Spleen (tissue), 11 donors: ENCODE data around the gene SLC25A6. TPM values are rescaled to one million over a fixed set of nuclear protein-coding genes. Genes with fewer than 3 reads are reported as not detected.

Experiments
- DNase-seq: peaks from one replicate; pipeline ENCODE4 v3.0.0-alpha.2; 2020
- H3K27ac ChIP-seq, 8 donors: fragments of 200-600 bp; sonication (generic) in 7 of 8; 1 replicate in 4 of 8; 2 replicates in 4 of 8; pipeline versions ENCODE4 v1.5.0 to v1.8.0; 2016 to 2021; ENCODE audit warnings: inconsistent platforms in 4 of 8, mild to moderate bottlenecking in 4 of 8, moderate library complexity in 1 of 8
- H3K27me3 ChIP-seq, 7 donors: fragments of 200-600 bp; sonication (generic) in 6 of 7; replicated peaks in 1 of 7; 1 replicate in 4 of 7; 2 replicates in 3 of 7; pipeline versions ENCODE4 v1.5.0 to v1.8.0; 2016 to 2021; ENCODE audit warnings: inconsistent platforms in 3 of 7, mild to moderate bottlenecking in 1 of 7
- H3K36me3 ChIP-seq, 6 donors: fragments of 200-600 bp; sonication (generic) in 5 of 6; 1 replicate in 4 of 6; 2 replicates in 2 of 6; pipeline versions ENCODE4 v1.5.0 to v1.8.0; 2016 to 2021; ENCODE audit warnings: inconsistent platforms in 2 of 6
- H3K4me1 ChIP-seq, 6 donors: fragments of 200-600 bp; sonication (generic) in 5 of 6; 1 replicate in 3 of 6; 2 replicates in 3 of 6; pipeline versions ENCODE4 v1.5.0 to v1.8.0; 2016 to 2021; ENCODE audit warnings: inconsistent platforms in 3 of 6
- H3K4me3 ChIP-seq, 8 donors: fragments of 200-600 bp; sonication (generic) in 7 of 8; 1 replicate in 4 of 8; 2 replicates in 4 of 8; pipeline versions ENCODE4 v1.5.0 to v1.8.0; 2016 to 2021; ENCODE audit warnings: inconsistent platforms in 4 of 8, mild to moderate bottlenecking in 4 of 8, moderate library complexity in 2 of 8
- H3K9me3 ChIP-seq, 8 donors: fragments of 200-600 bp; sonication (generic) in 7 of 8; 1 replicate in 4 of 8; 2 replicates in 4 of 8; pipeline versions ENCODE4 v1.5.0 to v1.8.0; 2016 to 2021; ENCODE audit warnings: inconsistent platforms in 4 of 8
- POLR2A ChIP-seq, 3 donors: fragments of 450-650 bp; IDR thresholded peaks; one replicate each; pipeline ENCODE4 v1.5.1; 2017; ENCODE audit warnings: antibody characterized with exemption in 3 of 3, mild to moderate bottlenecking in 1 of 3
- POLR2AphosphoS5 ChIP-seq, 3 donors: sonication (generic); formaldehyde crosslinking; IDR thresholded peaks; one replicate each; pipeline ENCODE4 v1.5.1; 2017; ENCODE audit warnings: antibody characterized with exemption in 3 of 3
- WGBS, 5 donors: extraction: QIAGEN DNeasy Blood & Tissue Kit in 3 of 5; methylation state at CpG; one replicate each; pipeline versions ENCODE4 v1.1.5 to v1.1.7; 2013 to 2018; 5-methylcytosine and 5-hydroxymethylcytosine counted together
- intact Hi-C: fragments of 100-400 bp; cut with DNase I; formaldehyde crosslinking; loops from one replicate; pipeline ENCODE4 v1.15.0; 2023; ENCODE audit warnings: low total_unique reads
- polyA plus RNA-seq, 3 donors: library from polyadenylated mRNA; stranded (reverse); fragments of 200-250 nt; gene quantifications; one replicate each; pipeline ENCODE4 v1.2.1, GENCODE V29; 2013
- total RNA-seq, 7 donors: library from RNA; depleted of rRNA in 3 of 7; stranded (reverse); fragments of >200 nt in 3 of 7; fragmentation: NEBNext Ultra II Directional in 4 of 7; extraction: Animal tissue kit (Norgen Biotek cat#: 25700) in 4 of 7; gene quantifications; one replicate each; pipeline versions ENCODE4 v1.1.0 to v1.2.1, GENCODE V29; 2016 to 2021
- TF ChIP-seq, protein P1 (sequence below), 11 experiments: fragments of 200-600 bp in 7 of 11; fragments of 450-650 bp in 4 of 11; sonication (generic) in 4 of 11; IDR thresholded peaks in 8 of 11; conservative IDR thresholded peaks in 3 of 11; 1 replicate in 7 of 11; 2 replicates in 4 of 11; pipeline versions ENCODE4 v1.4.0 to v1.8.0; 2016 to 2021; ENCODE audit warnings: antibody characterized with exemption in 11 of 11, inconsistent platforms in 4 of 11, mild to moderate bottlenecking in 1 of 11
- donor health status: healthy with polysubstance abuse.
- donor health status: DM: no; HTN: no; CAD: no; lungs with moderate emphysema.
- donor health status: DM: no; HTN: no; CAD: no.
- donor health status: Bipolar disorder and iron deficiency.
- donor health status: healthy.
- donor health status: DM: no; HTN: no; CAD: no.
- donor health status: DM: yes; HTN: yes; CAD: no.

Gene SLC25A6
- total and polyA plus RNA-seq, 10 donors = 255 to 443 (median 305) TPM

GRCh38 chrX:1385253-1386223 lies 6.4 kb downstream of the SLC25A6 start:
- Histone ChIP-seq H3K4me3 (no peak overlapping the region), H3K4me1 (peaks cover 20 to 38% (median 33%) of the 10 kb centered on the region in 6 donors), H3K9me3 (no peaks in the 10 kb centered on the region), H3K27me3 (no peaks in the 10 kb centered on the region), H3K36me3 (peaks cover 13 to 88% (median 74%) of the 10 kb centered on the region in 6 donors), H3K27ac (no peak overlapping the region)
- WGBS, 5 donors = 92 to 96% (median 94%) methylated on average over 23 to 36 of the region's 36 CpGs
- TF ChIP-seq, protein P1, sequence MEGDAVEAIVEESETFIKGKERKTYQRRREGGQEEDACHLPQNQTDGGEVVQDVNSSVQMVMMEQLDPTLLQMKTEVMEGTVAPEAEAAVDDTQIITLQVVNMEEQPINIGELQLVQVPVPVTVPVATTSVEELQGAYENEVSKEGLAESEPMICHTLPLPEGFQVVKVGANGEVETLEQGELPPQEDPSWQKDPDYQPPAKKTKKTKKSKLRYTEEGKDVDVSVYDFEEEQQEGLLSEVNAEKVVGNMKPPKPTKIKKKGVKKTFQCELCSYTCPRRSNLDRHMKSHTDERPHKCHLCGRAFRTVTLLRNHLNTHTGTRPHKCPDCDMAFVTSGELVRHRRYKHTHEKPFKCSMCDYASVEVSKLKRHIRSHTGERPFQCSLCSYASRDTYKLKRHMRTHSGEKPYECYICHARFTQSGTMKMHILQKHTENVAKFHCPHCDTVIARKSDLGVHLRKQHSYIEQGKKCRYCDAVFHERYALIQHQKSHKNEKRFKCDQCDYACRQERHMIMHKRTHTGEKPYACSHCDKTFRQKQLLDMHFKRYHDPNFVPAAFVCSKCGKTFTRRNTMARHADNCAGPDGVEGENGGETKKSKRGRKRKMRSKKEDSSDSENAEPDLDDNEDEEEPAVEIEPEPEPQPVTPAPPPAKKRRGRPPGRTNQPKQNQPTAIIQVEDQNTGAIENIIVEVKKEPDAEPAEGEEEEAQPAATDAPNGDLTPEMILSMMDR (IDR thresholded peaks at IDR 0.05 in 8 of 11, conservative IDR thresholded peaks at IDR 0.05 in 3 of 11) = no peak
- TF ChIP-seq POLR2AphosphoS5 (IDR thresholded peaks at IDR 0.05) = peak in 2 of 3 donors; percentile 11 to 79
- peak; percentile 68 for DNase-seq
- intact Hi-C loops = no loop called here

- H3K27ac ChIP-seq = no peak overlapping the region
- no peaks in the 10 kb centered on the region for H3K27me3 ChIP-seq
- DNase-seq = peak; percentile 68
- H3K36me3 ChIP-seq = peaks cover 13 to 80% (median 67%) of the 10 kb centered on the region in 6 donors
- peaks cover 12 to 34% (median 25%) of the 10 kb centered on the region in 6 donors for H3K4me1 ChIP-seq
- H3K9me3 ChIP-seq = no peaks in the 10 kb centered on the region
- peak; percentile 61 to 63 (median 62) for TF ChIP-seq POLR2AphosphoS5 (IDR thresholded peaks at IDR 0.05)
- TF ChIP-seq, protein P1 (IDR thresholded peaks at IDR 0.05 in 8 of 11, conservative IDR thresholded peaks at IDR 0.05 in 3 of 11) = no peak
- TF ChIP-seq POLR2A (IDR thresholded peaks at IDR 0.05) = no peak
- H3K4me3 ChIP-seq = no peak overlapping the region
- WGBS, 5 donors = 88 to 95% (median 93%) methylated on average over 18 of the region's 18 CpGs
- intact Hi-C loops = no loop called here
Measured at GRCh38 chrX:1384658-1385252, 7.2 kb downstream of the SLC25A6 start.

DNA sequence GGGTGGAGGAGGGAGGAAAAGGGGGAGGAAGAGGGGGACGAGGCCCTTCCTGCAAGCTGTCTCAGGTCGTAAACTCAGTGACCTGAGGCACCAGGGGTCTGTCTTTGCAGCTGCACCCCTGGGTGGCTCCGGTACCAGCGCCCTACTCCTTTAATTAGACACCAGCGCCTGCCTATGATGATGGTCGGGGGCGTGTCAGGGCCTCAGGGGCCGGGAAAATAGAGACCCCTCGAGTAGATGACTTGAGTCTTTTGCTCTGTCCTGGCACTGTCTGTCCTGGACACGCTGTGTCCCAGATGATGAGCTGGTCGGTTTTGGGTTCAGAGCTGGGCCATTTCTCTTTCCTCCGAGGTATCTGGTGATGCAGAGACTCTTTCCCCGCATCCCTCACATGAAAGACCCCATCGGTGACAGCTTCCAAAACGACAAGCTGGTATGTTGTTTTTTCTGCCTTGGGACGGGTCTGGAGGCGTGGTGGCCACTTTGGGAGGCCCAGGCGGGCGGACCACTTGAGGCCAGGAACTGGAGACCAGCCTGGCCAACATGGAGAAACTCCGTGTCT lies 11.2 kb downstream of the SLC25A6 start:
- Histone ChIP-seq H3K27ac (no peak overlapping the region), H3K4me3 (no peak overlapping the region), H3K4me1 (peaks cover 0 to 4% (median 0%) of the 10 kb centered on the region in 6 donors), H3K9me3 (no peaks in the 10 kb centered on the region), H3K27me3 (no peaks in the 10 kb centered on the region), H3K36me3 (peaks cover 3 to 41% (median 27%) of the 10 kb centered on the region in 6 donors)
- 72 to 78% (median 77%) methylated on average over 15 to 20 of the region's 20 CpGs for WGBS, 5 donors
- no peak for DNase-seq
- intact Hi-C loops = no loop called here
- peak in 2 of 3 donors; percentile 54 to 64 for TF ChIP-seq POLR2AphosphoS5 (IDR thresholded peaks at IDR 0.05)
- TF ChIP-seq, protein P1 (IDR thresholded peaks at IDR 0.05 in 8 of 11, conservative IDR thresholded peaks at IDR 0.05 in 3 of 11) = no peak
- TF ChIP-seq POLR2A (IDR thresholded peaks at IDR 0.05) = no peak
